ENCODE measurements around the gene TEX35. TPM values are rescaled to one million over a fixed set of nuclear protein-coding genes. Genes with fewer than 3 reads are reported as not detected.
A peak's percentile ranks its signal among the peaks of the same experiment; 100 is the strongest.

The TEX35 gene
- total RNA-seq, 2 experiments from 2014 or later, result not detected

- DNase-seq (no peak), ATAC-seq (no peak)
- Mint-ChIP-seq H3K27ac (no peak overlapping the region), H3K9me3 (ENCODE audit: insufficient read depth) (no peaks in the 10 kb centered on the region), H3K27me3 (ENCODE audit: low read depth) (no peaks in the 10 kb centered on the region), H3K4me3 (no peak overlapping the region), H3K36me3 (ENCODE audit: low read depth) (no peaks in the 10 kb centered on the region), H3K4me1 (ENCODE audit: low read depth) (peaks cover 6% of the 10 kb centered on the region)
- POLR2A ChIA-PET, result no interaction called here
- CTCF ChIA-PET, result interaction anchor here (1.7 kb wide), 1 partner anchor 28 kb away, joined by 7 read pairs; no protein-coding TSS in a partner anchor
Measured at GRCh38 chr1:178529364-178530036, 16.6 kb downstream of the TEX35 start.

DNA sequence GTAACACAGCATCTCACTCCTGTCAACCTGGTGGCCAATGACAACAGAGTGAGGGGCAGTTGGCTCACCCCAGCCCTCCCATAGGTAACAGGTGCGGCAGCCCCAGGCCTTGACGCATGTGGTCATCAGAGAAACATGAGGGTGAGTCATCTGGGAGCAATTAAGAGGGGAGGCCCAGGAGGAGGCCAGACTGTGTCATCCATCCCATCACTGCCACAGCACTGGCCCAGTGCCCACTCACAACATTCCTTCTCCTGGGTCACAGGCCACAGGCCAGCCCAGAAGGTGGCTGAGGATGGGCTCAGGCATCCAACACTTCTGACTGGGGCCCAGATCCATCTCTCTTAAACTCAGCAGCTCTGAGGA, 17.1 kb downstream of the TEX35 start:
- H3K4me3 Mint-ChIP-seq, result no peak overlapping the region
- no peak for DNase-seq
- no peak overlapping the region for H3K27ac Mint-ChIP-seq
- no peaks in the 10 kb centered on the region for H3K36me3 Mint-ChIP-seq (ENCODE audit: low read depth)
- H3K9me3 Mint-ChIP-seq (ENCODE audit: insufficient read depth), result no peaks in the 10 kb centered on the region
- POLR2A ChIA-PET, result no interaction called here
- ATAC-seq, result no peak
- no peaks in the 10 kb centered on the region for H3K27me3 Mint-ChIP-seq (ENCODE audit: low read depth)
- CTCF ChIA-PET, result interaction anchor here (1.7 kb wide), 1 partner anchor 28 kb away, joined by 7 read pairs; no protein-coding TSS in a partner anchor
- H3K4me1 Mint-ChIP-seq (ENCODE audit: low read depth), result peaks cover 6% of the 10 kb centered on the region

GRCh38 chr1:178530502-178530901, 17.6 kb downstream of the TEX35 start:
- ChIA-PET POLR2A (no interaction called here), CTCF (interaction anchor here (0.9 to 1.7 kb wide), 3 partner anchors 29 to 473 kb away, joined by 3 to 7 read pairs (median 3); no protein-coding TSS in a partner anchor)
- Mint-ChIP-seq H3K27ac (no peak overlapping the region), H3K27me3 (ENCODE audit: low read depth) (no peaks in the 10 kb centered on the region), H3K4me1 (ENCODE audit: low read depth) (peaks cover 6% of the 10 kb centered on the region), H3K36me3 (ENCODE audit: low read depth) (no peaks in the 10 kb centered on the region), H3K9me3 (ENCODE audit: insufficient read depth) (no peaks in the 10 kb centered on the region), H3K4me3 (no peak overlapping the region)
- DNase-seq, result no peak
- ATAC-seq, result no peak

- Mint-ChIP-seq H3K9me3 (ENCODE audit: insufficient read depth) (no peaks in the 10 kb centered on the region), H3K27me3 (ENCODE audit: low read depth) (no peaks in the 10 kb centered on the region), H3K27ac (no peak overlapping the region), H3K4me1 (ENCODE audit: low read depth) (peaks cover 6% of the 10 kb centered on the region), H3K36me3 (ENCODE audit: low read depth) (no peaks in the 10 kb centered on the region), H3K4me3 (no peak overlapping the region)
- ChIA-PET CTCF (interaction anchor here (0.7 to 2.5 kb wide), 16 partner anchors 8 to 549 kb away, joined by 3 to 16 read pairs (median 4); no protein-coding TSS in a partner anchor), POLR2A (no interaction called here)
- ATAC-seq, result peak; percentile 46
- DNase-seq, result no peak
Measured at GRCh38 chr1:178531887-178532286, 19.0 kb downstream of the TEX35 start.

DNA sequence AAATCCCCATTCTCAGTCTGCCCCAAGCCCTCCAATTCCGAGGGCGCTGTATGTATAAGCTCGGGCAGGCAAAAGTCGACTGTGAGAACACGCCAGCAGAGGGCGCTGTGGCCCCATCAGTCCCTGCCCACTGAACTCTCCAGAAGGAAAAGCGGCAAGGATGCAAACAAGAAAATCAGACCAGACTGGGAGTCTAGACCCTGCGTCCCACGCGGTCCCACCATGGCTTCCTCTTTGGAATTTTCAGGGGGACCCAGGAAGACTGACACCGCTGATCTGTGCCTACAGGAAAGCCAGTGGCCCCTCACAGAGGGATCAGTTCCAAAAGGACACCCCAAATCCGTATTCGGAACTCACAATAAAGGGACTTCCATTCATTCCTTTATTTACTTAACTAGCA, 19.5 kb downstream of the TEX35 start:
- Mint-ChIP-seq H3K27ac (no peak overlapping the region), H3K9me3 (ENCODE audit: insufficient read depth) (no peaks in the 10 kb centered on the region), H3K4me3 (no peak overlapping the region), H3K36me3 (ENCODE audit: low read depth) (no peaks in the 10 kb centered on the region), H3K27me3 (ENCODE audit: low read depth) (no peaks in the 10 kb centered on the region), H3K4me1 (ENCODE audit: low read depth) (peaks cover 6% of the 10 kb centered on the region)
- peak; percentile 79 for DNase-seq
- ChIA-PET POLR2A (no interaction called here), CTCF (interaction anchor here (0.7 to 2.5 kb wide), 18 partner anchors 9 to 549 kb away, joined by 3 to 16 read pairs (median 4); no protein-coding TSS in a partner anchor)
- ATAC-seq, result peak; percentile 93

DNA sequence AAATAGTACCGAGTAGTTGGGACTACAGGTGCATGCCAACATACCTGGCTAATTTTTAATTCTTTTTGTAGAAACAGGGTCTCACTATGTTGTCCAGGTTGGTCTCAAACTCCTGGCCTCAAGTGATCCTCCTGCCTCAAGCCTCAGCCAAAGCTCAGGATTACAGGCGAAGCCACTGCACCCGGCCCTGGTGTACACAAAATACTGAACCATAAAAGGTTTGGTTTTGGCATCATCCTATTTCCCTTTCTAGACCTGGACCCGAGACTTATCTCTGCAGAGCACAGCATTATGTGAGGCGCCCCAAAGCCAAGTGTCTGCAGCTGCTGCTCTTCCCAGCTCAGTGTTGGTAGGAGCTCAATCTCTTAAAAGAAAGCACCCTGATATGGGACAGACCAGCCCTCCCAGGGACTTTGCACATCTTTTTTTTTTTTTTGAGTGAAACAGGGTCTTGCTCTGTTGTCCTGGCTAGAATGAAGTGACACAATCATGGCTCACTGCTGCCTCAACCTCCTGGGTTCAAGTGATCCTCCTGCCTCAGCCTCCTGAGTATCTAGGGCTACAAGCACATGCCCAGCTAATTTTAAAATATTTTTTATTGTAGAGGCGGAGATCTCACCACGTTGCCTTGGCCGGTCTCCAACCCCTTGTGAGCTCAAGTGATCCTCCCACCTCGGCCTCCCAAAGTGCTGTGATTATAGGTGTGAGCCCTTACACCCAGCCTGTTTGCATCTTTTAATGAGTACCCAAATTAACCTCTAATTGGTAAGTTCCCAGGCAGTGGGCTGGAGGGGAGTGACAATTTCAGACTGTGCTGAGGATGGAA, 20.4 kb downstream of the TEX35 start:
- POLR2A ChIA-PET, result interaction anchor here (0.7 kb wide), 1 partner anchor 119 kb away, joined by 4 read pairs; no protein-coding TSS in a partner anchor
- ATAC-seq (no peak), DNase-seq (no peak)
- Mint-ChIP-seq H3K9me3 (ENCODE audit: insufficient read depth) (no peaks in the 10 kb centered on the region), H3K27me3 (ENCODE audit: low read depth) (no peaks in the 10 kb centered on the region), H3K4me3 (no peak overlapping the region), H3K27ac (no peak overlapping the region), H3K4me1 (ENCODE audit: low read depth) (peaks cover 6% of the 10 kb centered on the region), H3K36me3 (ENCODE audit: low read depth) (no peaks in the 10 kb centered on the region)
- CTCF ChIA-PET, result interaction anchor here (0.6 to 2.5 kb wide), 13 partner anchors 8 to 548 kb away, joined by 3 to 14 read pairs (median 4); no protein-coding TSS in a partner anchor

DNA sequence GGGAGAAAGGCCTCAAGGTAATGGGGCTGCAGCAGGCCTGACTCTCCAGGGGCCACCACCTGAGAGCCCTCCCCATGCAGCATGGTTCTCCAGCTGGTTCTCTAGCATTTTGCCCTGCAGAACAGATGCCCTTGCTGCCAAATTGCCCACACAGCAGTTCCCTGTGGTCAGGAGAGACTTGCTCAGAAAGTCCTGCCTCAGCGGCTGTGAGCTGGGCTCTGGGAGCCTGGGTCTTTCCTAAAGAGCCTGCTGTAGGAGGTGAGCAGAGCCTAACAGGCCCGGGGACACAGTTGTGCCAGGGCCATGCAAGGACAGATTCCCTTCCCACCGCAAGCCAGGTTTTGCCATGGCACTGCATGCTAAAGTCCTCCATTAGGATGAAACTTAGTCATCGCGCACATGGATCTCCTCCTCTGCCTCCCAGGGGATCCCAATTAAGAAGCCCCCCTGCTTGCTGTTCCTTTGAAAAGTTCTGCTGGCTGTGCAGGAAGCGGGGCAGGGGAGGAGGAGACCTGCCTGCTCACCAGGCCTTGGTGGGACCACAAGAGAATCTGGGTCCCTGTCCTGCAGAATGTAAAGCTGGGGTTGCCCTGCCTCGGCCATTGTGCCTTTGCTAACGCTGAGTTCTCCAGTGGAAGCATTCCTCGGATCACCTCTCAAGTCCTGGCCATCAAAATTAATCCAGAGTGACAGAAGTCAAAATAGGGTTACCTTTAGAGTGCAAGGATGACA, 21.4 kb downstream of the TEX35 start:
- ATAC-seq (no peak), DNase-seq (no peak)
- H3K4me3 Mint-ChIP-seq, result no peak overlapping the region
- H3K36me3 Mint-ChIP-seq (ENCODE audit: low read depth), result no peaks in the 10 kb centered on the region
- no peaks in the 10 kb centered on the region for H3K9me3 Mint-ChIP-seq (ENCODE audit: insufficient read depth)
- no peak overlapping the region for H3K27ac Mint-ChIP-seq
- POLR2A ChIA-PET, result no interaction called here
- H3K27me3 Mint-ChIP-seq (ENCODE audit: low read depth), result no peaks in the 10 kb centered on the region
- CTCF ChIA-PET, result interaction anchor here (1.6 kb wide), 1 partner anchor 33 kb away, joined by 5 read pairs; no protein-coding TSS in a partner anchor
- H3K4me1 Mint-ChIP-seq (ENCODE audit: low read depth), result peaks cover 6% of the 10 kb centered on the region

DNA sequence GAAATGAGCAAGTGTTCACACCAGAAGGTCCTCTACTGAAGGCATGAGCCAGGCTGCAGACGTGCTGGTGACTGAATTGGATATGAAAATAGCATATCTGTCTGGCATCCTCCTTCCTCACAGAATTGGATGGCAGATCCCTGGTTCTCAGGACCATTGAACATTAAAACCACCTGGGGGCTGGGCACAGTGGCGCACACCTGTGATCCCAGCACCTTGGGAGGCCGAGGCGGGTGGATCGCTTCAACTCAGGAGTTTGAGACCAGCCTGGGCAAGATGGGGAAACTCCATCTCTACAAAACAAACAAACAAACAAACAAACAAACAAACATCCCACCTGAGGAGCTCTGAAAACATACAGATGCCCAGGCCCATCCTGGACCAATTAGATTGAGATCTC, 23.4 kb downstream of the TEX35 start:
- Mint-ChIP-seq H3K9me3 (ENCODE audit: insufficient read depth) (no peaks in the 10 kb centered on the region), H3K36me3 (ENCODE audit: low read depth) (no peaks in the 10 kb centered on the region), H3K4me1 (ENCODE audit: low read depth) (peaks cover 6% of the 10 kb centered on the region), H3K27me3 (ENCODE audit: low read depth) (no peaks in the 10 kb centered on the region), H3K4me3 (no peak overlapping the region), H3K27ac (no peak overlapping the region)
- ATAC-seq (no peak), DNase-seq (no peak)
- ChIA-PET CTCF (no interaction called here), POLR2A (no interaction called here)

DNA sequence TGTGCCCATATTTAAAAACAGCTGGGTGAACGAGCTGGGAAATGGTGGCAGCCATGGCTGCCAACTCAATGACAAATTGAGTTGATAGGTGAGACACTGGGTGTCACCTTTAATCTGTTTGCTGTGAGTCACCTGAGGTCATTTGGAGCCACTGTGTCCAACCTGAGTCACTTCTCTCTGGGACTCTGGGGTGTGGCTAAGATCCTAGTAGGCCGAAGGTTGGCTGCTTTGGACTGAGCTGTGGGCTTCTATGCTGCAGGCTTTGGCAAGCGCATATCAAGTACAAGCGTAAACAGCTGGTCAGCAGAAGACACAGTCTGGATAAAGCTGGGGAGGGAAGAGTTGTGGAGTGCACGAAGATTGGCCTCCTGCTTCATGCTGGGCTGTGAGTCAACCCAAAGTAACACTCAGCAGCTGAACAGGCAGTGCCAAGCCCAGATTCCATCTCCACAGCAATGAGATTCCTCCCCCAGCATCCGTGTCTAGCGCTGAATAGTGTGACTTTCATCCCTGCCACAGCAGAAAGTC, 24.0 kb downstream of the TEX35 start:
- peaks cover 6% of the 10 kb centered on the region for H3K4me1 Mint-ChIP-seq (ENCODE audit: low read depth)
- ATAC-seq (no peak), DNase-seq (no peak)
- CTCF ChIA-PET, result interaction anchor here (1.4 kb wide), 1 partner anchor 8 kb away, joined by 3 read pairs; no protein-coding TSS in a partner anchor
- H3K36me3 Mint-ChIP-seq (ENCODE audit: low read depth), result no peaks in the 10 kb centered on the region
- H3K9me3 Mint-ChIP-seq (ENCODE audit: insufficient read depth), result no peaks in the 10 kb centered on the region
- no peak overlapping the region for H3K27ac Mint-ChIP-seq
- no peak overlapping the region for H3K4me3 Mint-ChIP-seq
- no peaks in the 10 kb centered on the region for H3K27me3 Mint-ChIP-seq (ENCODE audit: low read depth)
- POLR2A ChIA-PET, result no interaction called here

- POLR2A ChIA-PET, result no interaction called here
- Mint-ChIP-seq H3K4me3 (no peak overlapping the region), H3K36me3 (ENCODE audit: low read depth) (no peaks in the 10 kb centered on the region), H3K4me1 (ENCODE audit: low read depth) (peaks cover under 1% of the 10 kb centered on the region), H3K27me3 (ENCODE audit: low read depth) (no peaks in the 10 kb centered on the region), H3K9me3 (ENCODE audit: insufficient read depth) (no peaks in the 10 kb centered on the region), H3K27ac (no peak overlapping the region)
- no peak for ATAC-seq
- no peak for DNase-seq
- CTCF ChIA-PET, result interaction anchor here (1.4 kb wide), 1 partner anchor 9 kb away, joined by 3 read pairs; no protein-coding TSS in a partner anchor
Measured at GRCh38 chr1:178537382-178538090, 24.6 kb downstream of the TEX35 start.
